Right forelimb (tissue), 1 donor: ENCODE data around the gene ERMN.

Source experiments
- DNase-seq: peaks from one replicate; pipeline ENCODE4 v3.0.0-alpha.2; 2018

Gene ERMN

GRCh38 chr2:157327621-157328500 lies 2.2 kb upstream of the ERMN start:
- DNase-seq = peak; percentile 69

- DNase-seq = no peak
Observed at GRCh38 chr2:157327200-157327599, 1.6 kb upstream of the ERMN start.

- DNase-seq = no peak
Observed at GRCh38 chr2:157326698-157327097, 1.1 kb upstream of the ERMN start.

GRCh38 chr2:157324331-157324843 lies 1.2 kb downstream of the ERMN start:
- no peak for DNase-seq

- no peak for DNase-seq
Observed at GRCh38 chr2:157322432-157322831, 3.2 kb downstream of the ERMN start.

- no peak for DNase-seq
Observed at GRCh38 chr2:157321466-157321865, 4.2 kb downstream of the ERMN start.

- DNase-seq = no peak
Observed at GRCh38 chr2:157320409-157320808, 5.2 kb downstream of the ERMN start.

GRCh38 chr2:157319795-157320194 lies 5.8 kb downstream of the ERMN start:
- no peak for DNase-seq

GRCh38 chr2:157318884-157319283 lies 6.7 kb downstream of the ERMN start:
- DNase-seq = no peak

GRCh38 chr2:157315901-157316300 lies 9.7 kb downstream of the ERMN start:
- DNase-seq = no peak

GRCh38 chr2:157312866-157313486 lies 12.6 kb downstream of the ERMN start:
- DNase-seq = no peak

GRCh38 chr2:157311706-157312105 lies 13.9 kb downstream of the ERMN start:
- DNase-seq = no peak

- DNase-seq = no peak
Observed at GRCh38 chr2:157309878-157310277, 15.7 kb downstream of the ERMN start.

GRCh38 chr2:157307021-157307420 lies 18.6 kb downstream of the ERMN start:
- no peak for DNase-seq

GRCh38 chr2:157305723-157306110 lies 19.9 kb downstream of the ERMN start:
- DNase-seq = no peak

GRCh38 chr2:157304811-157305722 lies 20.6 kb downstream of the ERMN start:
- no peak for DNase-seq

GRCh38 chr2:157303612-157304011 lies 22.0 kb downstream of the ERMN start:
- DNase-seq = no peak

GRCh38 chr2:157302492-157303099 lies 23.0 kb downstream of the ERMN start:
- DNase-seq = no peak

- DNase-seq = no peak
Observed at GRCh38 chr2:157301307-157301706, 24.3 kb downstream of the ERMN start.

GRCh38 chr2:157296958-157297357 lies 28.7 kb downstream of the ERMN start:
- no peak for DNase-seq

- DNase-seq = no peak
Observed at GRCh38 chr2:157296490-157296889, 29.1 kb downstream of the ERMN start.

GRCh38 chr2:157292853-157293252 lies 32.8 kb downstream of the ERMN start:
- no peak for DNase-seq

GRCh38 chr2:157291018-157291417 lies 34.6 kb downstream of the ERMN start:
- no peak for DNase-seq
